ENCODE results near the gene ANAPC2.

ANAPC2 gene

GRCh38 chr9:137195525-137196220, 7.3 kb upstream of the ANAPC2 start:
- no peak for TF ChIP-seq CTCF (IDR thresholded peaks at IDR 0.05; ENCODE audit: low read depth, low read length)
- no peak for DNase-seq (ENCODE audit: low read depth in 2 of 2)
- no peak overlapping the region for H3K4me3 ChIP-seq (replicated peaks in 1 of 2; ENCODE audit: low read depth in 2 of 2, low read length in 2 of 2)

- no peak for TF ChIP-seq CTCF (IDR thresholded peaks at IDR 0.05; ENCODE audit: low read depth, low read length)
- DNase-seq (ENCODE audit: low read depth in 2 of 2), result no peak
- H3K4me3 ChIP-seq (replicated peaks in 1 of 2; ENCODE audit: low read depth in 2 of 2, low read length in 2 of 2), result no peak overlapping the region
These were observed 6.5 kb upstream of the ANAPC2 start for GRCh38 chr9:137194909-137195308.

- TF ChIP-seq CTCF (IDR thresholded peaks at IDR 0.05; ENCODE audit: low read depth, low read length), result no peak
- no peak for DNase-seq (ENCODE audit: low read depth in 2 of 2)
- no peak overlapping the region for H3K4me3 ChIP-seq (replicated peaks in 1 of 2; ENCODE audit: low read depth in 2 of 2, low read length in 2 of 2)
These were observed 6.0 kb upstream of the ANAPC2 start for GRCh38 chr9:137194388-137194787.

- no peak for DNase-seq (ENCODE audit: low read depth in 2 of 2)
- TF ChIP-seq CTCF (IDR thresholded peaks at IDR 0.05; ENCODE audit: low read depth, low read length), result no peak
- H3K4me3 ChIP-seq (replicated peaks in 1 of 2; ENCODE audit: low read depth in 2 of 2, low read length in 2 of 2), result no peak overlapping the region
These were observed 5.4 kb upstream of the ANAPC2 start for GRCh38 chr9:137193771-137194170.

- no peak for DNase-seq (ENCODE audit: low read depth in 2 of 2)
- no peak for TF ChIP-seq CTCF (IDR thresholded peaks at IDR 0.05; ENCODE audit: low read depth, low read length)
- no peak overlapping the region for H3K4me3 ChIP-seq (replicated peaks in 1 of 2; ENCODE audit: low read depth in 2 of 2, low read length in 2 of 2)
These were observed 4.5 kb upstream of the ANAPC2 start for GRCh38 chr9:137192859-137193258.

GRCh38 chr9:137192448-137192780, 4.1 kb upstream of the ANAPC2 start:
- no peak for DNase-seq (ENCODE audit: low read depth in 2 of 2)
- TF ChIP-seq CTCF (IDR thresholded peaks at IDR 0.05; ENCODE audit: low read depth, low read length), result no peak
- no peak overlapping the region for H3K4me3 ChIP-seq (replicated peaks in 1 of 2; ENCODE audit: low read depth in 2 of 2, low read length in 2 of 2)

Data from cardiac fibroblast (primary cell).